Suprapubic skin (tissue), 3 donors: ENCODE data around the gene METTL9.

Experiments used
- CTCF ChIP-seq, 2 donors: fragments of 200-600 bp in 1 of 2; fragments of 450-650 bp in 1 of 2; sonication (generic) in 1 of 2; IDR thresholded peaks; one replicate each; pipeline ENCODE4 v1.5.1; 2016 to 2019; ENCODE audit warnings: antibody characterized with exemption in 2 of 2, mild to moderate bottlenecking in 1 of 2, moderate library complexity in 1 of 2
- EP300 ChIP-seq: sonication (generic); formaldehyde crosslinking; IDR thresholded peaks from one replicate; pipeline ENCODE4 v1.6.1; 2017; ENCODE audit warnings: antibody characterized with exemption
- POLR2A ChIP-seq, 2 donors: fragments of 450-650 bp; IDR thresholded peaks; one replicate each; pipeline ENCODE4 v1.6.1; 2017; ENCODE audit warnings: antibody characterized with exemption in 2 of 2, mild to moderate bottlenecking in 2 of 2, moderate library complexity in 2 of 2

GRCh38 chr16:21570676-21571017 lies 28.7 kb upstream of the METTL9 start:
- TF ChIP-seq CTCF (IDR thresholded peaks at IDR 0.05) (no peak), EP300 (no peak), POLR2A (IDR thresholded peaks at IDR 0.05) (no peak)
